ENCODE measurements around the gene FADS2.

Gene FADS2

DNA sequence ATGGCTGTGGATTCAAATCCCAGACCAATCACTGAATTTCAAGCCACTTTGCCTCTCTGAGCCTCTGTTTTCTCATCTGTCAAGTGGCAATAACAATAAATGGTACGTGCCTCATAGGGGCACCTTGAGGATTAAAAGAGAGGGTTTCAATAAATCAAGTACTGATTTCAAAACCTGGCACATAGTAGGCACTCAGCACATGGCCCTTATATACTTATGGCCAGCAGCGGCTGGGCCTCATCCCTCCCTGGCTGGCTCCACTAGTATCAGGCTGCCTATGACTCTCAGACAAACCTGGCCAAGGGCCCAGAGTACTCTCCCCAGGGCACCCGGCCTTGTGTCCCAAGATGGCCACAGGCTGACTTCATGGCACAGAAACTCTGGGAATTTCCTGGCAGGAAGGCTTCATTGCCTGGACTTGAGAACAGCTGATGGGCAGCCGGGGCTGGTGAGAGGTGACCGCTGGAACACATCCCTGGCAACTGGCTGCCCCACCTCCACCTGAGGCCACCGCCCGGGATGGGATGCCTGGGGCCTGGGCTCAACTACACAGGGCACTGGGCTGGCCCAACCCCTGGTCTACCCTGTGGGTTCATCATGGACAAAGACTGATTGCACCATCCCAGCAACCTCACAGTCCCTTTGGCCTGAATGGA is 59.9 kb downstream of the FADS2 start:
- H3K4me3 Mint-ChIP-seq: no peak overlapping the region
- no peaks in the 10 kb centered on the region for H3K27me3 Mint-ChIP-seq
- H3K36me3 Mint-ChIP-seq (ENCODE audit: low read depth): no peaks in the 10 kb centered on the region
- peaks cover 2% of the 10 kb centered on the region for H3K4me1 Mint-ChIP-seq (ENCODE audit: low read depth)
- no peak overlapping the region for H3K27ac Mint-ChIP-seq
- no peaks in the 10 kb centered on the region for H3K9me3 Mint-ChIP-seq

DNA sequence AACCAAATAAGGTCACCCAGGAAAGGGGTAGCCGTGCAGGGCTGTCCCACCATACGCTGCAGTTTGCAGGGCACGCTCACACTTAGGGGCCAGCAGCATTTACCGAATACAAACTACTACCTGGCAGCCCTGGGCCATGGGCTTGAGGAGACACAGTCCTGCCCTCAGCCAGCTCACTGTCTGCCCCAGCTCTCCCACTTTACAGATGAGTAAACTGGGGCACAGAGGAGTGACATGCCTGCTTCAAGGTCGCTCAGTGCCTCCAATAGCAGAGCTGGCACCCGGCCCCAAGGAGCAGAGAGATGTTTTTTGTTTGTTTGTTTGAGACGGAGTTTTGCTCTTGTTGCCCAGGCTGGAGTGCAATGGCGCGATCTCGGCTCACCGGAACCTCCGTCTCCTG is 60.5 kb downstream of the FADS2 start:
- H3K27me3 Mint-ChIP-seq: no peaks in the 10 kb centered on the region
- H3K27ac Mint-ChIP-seq: no peak overlapping the region
- H3K4me1 Mint-ChIP-seq (ENCODE audit: low read depth): peaks cover 2% of the 10 kb centered on the region
- H3K36me3 Mint-ChIP-seq (ENCODE audit: low read depth): no peaks in the 10 kb centered on the region
- no peaks in the 10 kb centered on the region for H3K9me3 Mint-ChIP-seq
- H3K4me3 Mint-ChIP-seq: no peak overlapping the region

DNA sequence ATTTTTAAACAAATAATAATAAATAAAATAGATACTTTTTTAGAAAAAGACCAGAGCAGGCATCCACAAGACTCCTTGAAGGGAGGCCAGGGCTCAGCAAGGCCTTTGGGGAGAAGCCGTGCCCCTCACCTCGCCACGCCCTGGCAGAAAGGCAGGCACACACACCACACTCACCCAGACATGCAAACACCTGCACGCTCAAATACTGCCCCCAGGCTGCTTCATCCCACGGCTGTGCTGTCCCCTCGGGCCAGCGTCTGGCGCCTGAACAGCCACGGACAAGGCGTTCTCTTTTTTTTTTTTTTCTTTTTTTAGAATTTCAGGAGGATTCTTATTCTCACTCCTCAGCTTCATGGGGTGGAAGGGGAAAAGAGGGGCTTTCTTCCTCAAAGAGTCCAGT is 61.7 kb downstream of the FADS2 start:
- no peaks in the 10 kb centered on the region for H3K27me3 Mint-ChIP-seq
- H3K27ac Mint-ChIP-seq: no peak overlapping the region
- H3K9me3 Mint-ChIP-seq: no peaks in the 10 kb centered on the region
- H3K4me1 Mint-ChIP-seq (ENCODE audit: low read depth): peaks cover 2% of the 10 kb centered on the region
- H3K36me3 Mint-ChIP-seq (ENCODE audit: low read depth): no peaks in the 10 kb centered on the region
- H3K4me3 Mint-ChIP-seq: no peak overlapping the region

DNA sequence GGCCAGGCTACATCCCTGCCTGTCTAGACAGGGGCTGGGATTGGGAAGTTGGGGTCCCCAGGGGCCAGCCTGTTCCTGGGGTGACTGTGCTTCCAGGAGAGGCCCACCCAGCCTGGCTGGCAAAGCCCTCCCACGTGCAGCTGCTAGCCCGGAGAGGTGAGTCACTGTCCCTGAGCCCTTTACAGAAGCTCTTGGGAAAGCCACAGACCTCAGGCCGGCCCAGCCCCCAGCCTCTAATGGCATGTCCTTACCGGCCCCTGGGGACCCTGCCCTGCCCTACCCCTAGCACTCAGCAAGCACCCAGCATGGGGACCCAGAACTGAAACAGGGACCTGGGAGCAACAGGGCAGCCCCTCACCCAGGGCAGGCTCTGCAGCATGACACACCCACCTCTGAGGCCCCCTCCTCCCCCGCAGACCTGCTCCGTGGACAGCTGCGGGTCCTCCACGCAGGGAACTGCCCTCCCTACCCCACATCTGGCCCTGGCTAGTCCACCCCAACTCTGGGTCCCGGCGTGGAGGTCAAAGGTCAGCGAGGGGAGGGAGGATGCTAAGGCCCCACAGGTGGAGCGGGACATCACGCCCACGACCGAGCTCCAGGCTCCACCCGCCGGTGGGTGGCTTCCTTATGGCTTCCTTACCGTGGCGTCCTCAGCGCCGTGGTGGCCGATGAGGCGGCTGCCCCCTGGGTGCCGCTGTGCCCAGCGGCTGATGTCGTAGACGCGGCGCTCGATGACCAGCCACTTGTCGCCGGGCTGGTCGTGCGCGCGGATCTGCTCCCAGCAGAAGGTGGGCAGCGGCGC is 62.6 kb downstream of the FADS2 start:
- H3K9me3 Mint-ChIP-seq: no peaks in the 10 kb centered on the region
- no peak overlapping the region for H3K27ac Mint-ChIP-seq
- peaks cover 2% of the 10 kb centered on the region for H3K4me1 Mint-ChIP-seq (ENCODE audit: low read depth)
- no peaks in the 10 kb centered on the region for H3K36me3 Mint-ChIP-seq (ENCODE audit: low read depth)
- H3K27me3 Mint-ChIP-seq: no peaks in the 10 kb centered on the region
- H3K4me3 Mint-ChIP-seq: peak overlapping the region; percentile 77

DNA sequence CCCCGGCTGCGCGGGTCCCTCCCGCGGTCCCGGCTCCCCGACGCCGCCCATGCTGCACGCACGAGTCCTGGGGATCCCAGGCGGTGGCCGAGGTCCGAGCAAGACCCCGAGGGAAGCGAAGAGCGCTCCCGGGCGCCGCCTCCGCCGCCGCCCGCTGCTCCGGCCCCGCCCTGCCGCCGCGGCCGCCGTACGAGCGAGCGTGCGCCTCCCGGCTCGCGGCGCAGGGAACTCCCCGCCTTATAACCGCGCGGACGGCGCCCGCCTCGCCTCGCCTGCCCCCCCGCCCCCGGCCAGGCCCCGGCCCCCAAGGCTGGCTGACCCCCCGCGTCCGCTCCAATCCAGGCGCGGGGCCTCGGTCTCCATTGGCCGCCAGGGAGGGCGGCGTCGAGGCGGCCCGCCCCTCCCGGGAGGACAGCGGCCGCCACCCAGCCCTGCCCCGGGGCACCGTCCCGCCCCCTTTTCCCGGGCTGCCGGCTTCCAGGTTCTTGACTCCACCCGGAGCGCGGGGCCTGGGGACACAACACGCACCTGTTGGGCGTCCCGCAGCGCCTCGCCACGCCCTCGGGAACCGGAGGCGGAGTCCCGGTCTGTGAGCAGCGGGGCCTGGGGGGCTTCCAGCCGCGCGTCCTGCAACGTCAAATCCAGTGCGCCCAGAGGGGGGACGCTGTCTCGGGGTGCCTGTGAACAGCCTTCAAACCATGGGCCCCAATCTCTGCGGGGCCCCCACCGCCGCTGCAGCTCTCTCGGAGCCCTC is 63.4 kb downstream of the FADS2 start, which contains the start of gene FADS3:
Gene FADS3, minus strand, starts transcription at position 215 of the 754 bp plus-strand sequence. Its CDS starts 164 bp downstream, at position 51.
- Mint-ChIP-seq H3K4me3 (peak within 1 kb of the TSS; percentile 77), H3K9me3 (no peaks in the 10 kb centered on the region), H3K27ac (no peak within 1 kb of the TSS), H3K36me3 (ENCODE audit: low read depth) (no peaks in the 10 kb centered on the region), H3K27me3 (no peaks in the 10 kb centered on the region), H3K4me1 (ENCODE audit: low read depth) (peaks cover 2% of the 10 kb centered on the region)

DNA sequence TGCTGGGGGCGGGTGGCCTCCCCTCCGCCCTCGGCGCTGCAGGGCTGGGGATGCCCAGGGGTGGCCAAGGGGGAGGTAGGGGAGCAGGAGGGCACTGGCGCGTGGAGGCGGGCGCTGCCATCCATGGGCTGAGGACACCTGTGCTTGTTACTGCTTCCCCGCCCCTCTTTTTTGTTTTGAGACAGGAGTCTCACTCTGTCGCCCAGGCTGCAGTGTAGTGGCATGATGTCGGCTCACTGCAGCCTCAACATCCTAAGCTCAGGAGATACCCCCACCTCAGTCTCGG is 63.9 kb downstream of the FADS2 start:
- H3K4me1 Mint-ChIP-seq (ENCODE audit: low read depth): peaks cover 2% of the 10 kb centered on the region
- no peaks in the 10 kb centered on the region for H3K36me3 Mint-ChIP-seq (ENCODE audit: low read depth)
- no peak overlapping the region for H3K27ac Mint-ChIP-seq
- no peaks in the 10 kb centered on the region for H3K9me3 Mint-ChIP-seq
- H3K27me3 Mint-ChIP-seq: no peaks in the 10 kb centered on the region
- peak overlapping the region; percentile 66 for H3K4me3 Mint-ChIP-seq

DNA sequence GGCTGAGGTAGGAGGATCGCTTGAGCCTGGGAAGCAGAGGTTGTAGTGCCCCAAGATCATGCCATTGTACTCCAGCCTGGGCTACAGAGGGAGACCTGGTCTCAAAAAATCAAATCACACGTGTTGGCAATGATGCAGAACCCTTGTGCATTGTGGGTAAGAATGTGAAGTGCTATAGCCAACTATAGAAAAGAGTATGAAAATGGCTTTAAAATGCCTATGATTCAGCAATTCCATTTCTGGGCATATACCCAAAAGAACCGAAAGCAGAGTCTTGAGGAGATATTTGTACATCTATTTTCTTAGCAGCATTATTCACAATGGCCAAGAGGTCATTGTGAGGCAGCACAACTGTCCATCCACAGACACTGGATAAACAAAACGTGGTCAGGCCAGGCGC is 65.9 kb downstream of the FADS2 start:
- Mint-ChIP-seq H3K4me3 (no peak overlapping the region), H3K9me3 (no peaks in the 10 kb centered on the region), H3K4me1 (ENCODE audit: low read depth) (peaks cover 2% of the 10 kb centered on the region), H3K36me3 (ENCODE audit: low read depth) (no peaks in the 10 kb centered on the region), H3K27ac (no peak overlapping the region), H3K27me3 (no peaks in the 10 kb centered on the region)

DNA sequence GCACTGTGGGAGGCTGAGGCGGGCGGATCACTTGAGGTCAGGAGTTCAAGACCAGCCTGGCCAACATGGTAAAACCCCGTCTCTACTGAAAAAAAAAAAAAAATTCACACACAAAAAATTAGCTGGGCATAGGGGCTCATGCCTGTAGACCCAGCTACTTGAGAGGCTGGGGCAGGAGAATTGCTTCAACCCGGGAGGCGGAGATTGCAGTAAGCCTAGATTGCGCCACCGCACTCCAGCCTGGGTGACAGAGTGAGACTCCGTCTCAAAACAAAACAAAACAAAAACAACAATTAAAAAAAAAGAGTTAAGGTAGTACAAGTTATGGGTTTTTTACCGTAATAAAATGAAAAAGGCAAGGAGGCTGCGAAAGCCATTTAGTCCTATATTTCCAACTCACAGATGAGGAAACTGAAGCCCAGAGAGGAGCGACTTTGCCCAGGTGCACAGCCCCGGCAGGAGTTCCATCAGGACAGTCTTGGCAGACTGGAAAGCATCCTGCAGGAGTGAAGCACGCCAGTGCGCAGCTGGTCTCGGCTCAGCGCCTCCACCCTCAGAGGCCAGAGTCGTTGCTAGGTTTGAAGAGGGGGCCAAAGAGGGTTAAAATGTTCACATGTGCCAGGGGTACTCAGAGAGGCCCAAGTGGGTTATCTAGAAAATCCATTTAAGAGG is 67.1 kb downstream of the FADS2 start:
- Mint-ChIP-seq H3K9me3 (no peaks in the 10 kb centered on the region), H3K27ac (no peak overlapping the region), H3K4me1 (ENCODE audit: low read depth) (peaks cover 5% of the 10 kb centered on the region), H3K36me3 (ENCODE audit: low read depth) (no peaks in the 10 kb centered on the region), H3K27me3 (no peaks in the 10 kb centered on the region), H3K4me3 (no peak overlapping the region)

DNA sequence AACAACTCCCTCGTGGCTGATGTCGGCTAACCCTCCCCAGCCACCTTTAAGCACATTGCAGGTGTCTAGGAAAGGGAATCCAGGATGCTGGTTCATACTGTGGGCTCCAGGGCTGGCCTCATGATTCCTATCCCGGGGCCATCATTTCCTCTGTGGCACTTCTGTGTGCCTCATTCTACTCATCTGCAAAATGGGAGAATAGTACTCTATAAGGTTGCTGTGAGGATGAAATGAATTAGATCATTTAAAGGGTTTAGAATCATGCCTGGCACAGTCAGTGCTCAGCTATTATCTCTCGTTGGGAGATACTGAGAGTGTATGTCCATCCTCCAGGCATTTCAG is 67.6 kb downstream of the FADS2 start:
- Mint-ChIP-seq H3K27ac (no peak overlapping the region), H3K9me3 (no peaks in the 10 kb centered on the region), H3K4me3 (no peak overlapping the region)

DNA sequence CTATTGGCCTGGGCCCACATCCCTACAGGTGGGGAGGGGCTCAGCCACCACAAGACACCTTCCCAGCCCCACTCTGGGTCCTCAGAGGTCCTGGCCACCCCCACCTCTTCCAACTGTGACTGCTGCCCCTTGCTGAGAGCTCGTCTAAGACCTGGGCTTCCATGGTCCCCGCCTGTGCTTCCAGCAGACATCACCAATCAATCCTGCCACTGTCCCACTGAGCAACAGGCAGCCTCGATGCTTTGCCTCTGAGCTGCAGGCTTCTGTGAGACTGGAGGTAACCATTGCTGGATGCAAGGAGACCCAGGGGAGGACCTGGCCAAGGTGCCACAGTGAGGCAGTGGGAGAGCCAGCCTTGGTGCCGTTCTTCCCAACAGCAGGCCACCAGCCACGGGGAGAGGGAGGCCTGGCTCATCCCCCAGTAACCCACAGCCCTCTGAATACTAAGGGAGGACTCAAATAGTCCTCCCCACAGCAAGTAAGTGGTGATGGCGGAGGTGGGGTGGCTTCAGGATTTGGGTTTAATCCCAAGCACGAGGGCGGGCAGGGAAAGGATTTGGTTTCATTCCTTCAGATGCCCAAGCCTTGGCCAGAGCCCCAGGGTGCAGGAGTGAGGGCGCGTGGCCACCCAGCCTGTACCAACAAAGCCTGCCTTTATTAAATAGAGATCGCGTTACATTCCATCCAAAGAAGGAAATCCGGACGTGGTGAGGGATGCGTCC is 68.7 kb downstream of the FADS2 start:
- Mint-ChIP-seq H3K4me1 (ENCODE audit: low read depth) (peaks cover 5% of the 10 kb centered on the region), H3K27ac (no peak overlapping the region)

More for the DNA sequence above, 67.6 kb downstream of the FADS2 start:
- H3K27me3 Mint-ChIP-seq: no peaks in the 10 kb centered on the region
- no peaks in the 10 kb centered on the region for H3K36me3 Mint-ChIP-seq (ENCODE audit: low read depth)
- H3K4me1 Mint-ChIP-seq (ENCODE audit: low read depth): peaks cover 5% of the 10 kb centered on the region

DNA sequence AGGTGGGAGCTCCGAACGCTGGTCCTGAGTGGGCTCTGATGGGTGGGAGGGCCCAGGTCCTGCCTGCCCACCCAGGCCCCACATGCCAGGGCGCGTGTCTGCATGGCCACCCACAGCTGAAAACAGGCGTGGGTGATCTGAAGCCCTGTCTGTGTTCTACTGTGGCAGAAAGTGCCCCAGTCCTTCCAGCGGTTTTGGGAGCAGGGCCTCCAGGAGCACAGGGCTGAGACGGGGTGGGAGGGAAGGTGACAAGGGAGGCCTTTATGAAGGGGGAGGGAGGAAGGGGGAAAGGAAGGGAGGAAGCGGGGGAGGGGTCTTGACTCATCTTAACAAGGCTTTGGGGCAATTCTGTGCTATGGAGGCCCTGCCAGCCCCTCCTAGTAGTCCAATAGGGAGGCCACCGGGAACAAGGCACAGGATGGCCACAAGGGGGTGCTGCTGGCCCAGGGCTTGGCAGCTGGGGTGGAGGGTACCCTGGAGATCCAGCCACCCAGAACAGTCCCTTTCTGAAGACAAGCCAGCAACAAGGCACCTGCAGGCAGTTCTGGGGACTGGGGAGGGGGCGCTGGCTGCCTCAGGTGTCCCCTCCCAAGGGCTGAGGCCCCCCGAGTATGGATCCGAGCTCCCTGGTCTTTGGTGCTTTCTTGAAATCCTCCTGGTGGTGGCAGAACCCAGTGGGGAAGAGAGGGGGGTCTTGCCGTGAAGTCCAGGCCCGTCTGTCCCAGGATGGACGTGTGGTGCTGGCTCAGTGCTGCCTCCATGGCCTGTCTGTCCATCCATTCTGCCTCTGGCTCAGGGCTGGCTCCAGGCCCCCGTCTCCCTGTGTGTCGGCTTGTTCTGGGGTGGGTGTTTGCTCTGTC is 69.5 kb downstream of the FADS2 start:
- H3K27ac Mint-ChIP-seq: no peak overlapping the region
- H3K36me3 Mint-ChIP-seq (ENCODE audit: low read depth): no peaks in the 10 kb centered on the region
- no peaks in the 10 kb centered on the region for H3K9me3 Mint-ChIP-seq
- H3K4me3 Mint-ChIP-seq: no peak overlapping the region
- H3K4me1 Mint-ChIP-seq (ENCODE audit: low read depth): peaks cover 5% of the 10 kb centered on the region
- H3K27me3 Mint-ChIP-seq: no peaks in the 10 kb centered on the region

More for the DNA sequence above, 68.7 kb downstream of the FADS2 start:
- Mint-ChIP-seq H3K4me3 (no peak overlapping the region), H3K9me3 (no peaks in the 10 kb centered on the region), H3K27me3 (no peaks in the 10 kb centered on the region), H3K36me3 (ENCODE audit: low read depth) (no peaks in the 10 kb centered on the region)

DNA sequence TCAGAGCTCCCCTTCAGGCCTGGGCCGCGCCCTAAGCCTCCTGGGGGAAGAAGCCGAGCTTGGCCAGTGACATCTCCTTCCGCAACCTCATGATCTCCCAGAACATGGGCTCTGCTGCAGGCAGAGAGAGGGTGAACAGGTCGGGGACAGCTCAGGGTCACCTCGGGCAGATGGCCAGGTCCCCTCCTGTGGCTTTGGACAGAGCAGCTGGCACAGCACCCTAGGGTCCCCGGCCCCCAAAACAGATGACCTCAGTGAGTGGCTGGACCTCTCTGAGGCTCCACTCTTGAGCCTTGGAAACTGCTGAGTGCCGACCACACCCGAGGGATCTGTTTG is 70.1 kb downstream of the FADS2 start:
- Mint-ChIP-seq H3K36me3 (ENCODE audit: low read depth) (no peaks in the 10 kb centered on the region), H3K4me1 (ENCODE audit: low read depth) (peaks cover 5% of the 10 kb centered on the region), H3K27ac (no peak overlapping the region), H3K9me3 (no peaks in the 10 kb centered on the region), H3K27me3 (no peaks in the 10 kb centered on the region), H3K4me3 (no peak overlapping the region)

DNA sequence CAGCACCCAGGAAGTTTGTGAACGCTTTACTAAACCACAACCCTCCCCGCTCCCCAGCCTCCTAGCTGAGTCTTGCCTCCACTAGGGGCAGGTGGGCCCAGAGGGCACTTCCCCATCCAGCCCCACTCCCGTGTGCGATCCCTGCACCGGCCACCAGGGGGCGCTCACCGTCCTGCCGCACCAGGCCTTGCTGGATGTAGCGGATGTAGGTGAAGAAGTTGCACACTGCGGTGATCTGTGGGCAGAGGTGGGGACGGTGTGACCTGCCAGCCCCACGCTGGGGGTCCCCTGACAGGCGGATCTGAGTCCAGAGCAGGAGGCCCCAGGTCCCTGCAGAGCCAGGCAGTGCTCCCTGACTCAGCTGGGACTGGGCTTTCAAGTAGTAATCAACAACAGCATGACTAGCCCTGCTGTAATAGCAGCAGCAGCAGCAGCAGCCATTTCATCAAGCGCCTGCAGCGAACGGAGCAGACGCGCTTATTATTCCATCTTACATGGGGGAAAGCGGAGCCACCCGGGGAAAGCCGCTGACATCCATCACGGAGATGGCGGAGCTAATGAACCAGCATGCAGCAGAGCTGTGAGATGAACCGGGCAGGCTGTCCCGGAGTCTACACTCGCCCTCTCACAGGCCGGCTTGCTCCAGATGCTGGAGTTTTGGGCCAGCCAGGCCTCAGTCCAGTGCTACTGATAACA is 71.2 kb downstream of the FADS2 start:
- Mint-ChIP-seq H3K4me3 (no peak overlapping the region), H3K36me3 (ENCODE audit: low read depth) (no peaks in the 10 kb centered on the region), H3K27me3 (no peaks in the 10 kb centered on the region), H3K4me1 (ENCODE audit: low read depth) (peaks cover 5% of the 10 kb centered on the region), H3K9me3 (no peaks in the 10 kb centered on the region), H3K27ac (no peak overlapping the region)
